CD14-positive monocyte (primary cell): ENCODE data around the gene UGCG. TPM values are rescaled to one million over a fixed set of nuclear protein-coding genes. Genes with fewer than 3 reads are reported as not detected.
A peak's percentile ranks its signal among the peaks of the same experiment; 100 is the strongest.

Source experiments
- DNase-seq, 3 donors: peaks; one replicate each; pipeline ENCODE4 v3.0.0-alpha.2; 2011 to 2022
- H2AFZ ChIP-seq: 2 replicates; pipeline ENCODE4 v1.6.0; 2012; ENCODE audit warnings: mild to moderate bottlenecking, low read depth, low read length, inconsistent platforms; ENCODE audit not compliant: insufficient read depth, poor library complexity, severe bottlenecking
- H3K27ac ChIP-seq, 2 donors: 1 replicate in 1 of 2; 2 replicates in 1 of 2; pipeline ENCODE4 v1.5.1; 2012 to 2013; ENCODE audit warnings: low read length in 2 of 2, control low read depth in 1 of 2, inconsistent platforms in 1 of 2, low read depth in 1 of 2, mild to moderate bottlenecking in 1 of 2
- H3K27me3 ChIP-seq, 2 donors: one replicate each; pipeline versions ENCODE4 v1.6.0 to v1.6.1; 2011 to 2013; ENCODE audit warnings: low read length in 2 of 2; ENCODE audit not compliant: control insufficient read depth in 2 of 2, insufficient read depth in 2 of 2
- H3K36me3 ChIP-seq, 2 donors: replicated peaks in 1 of 2; 1 replicate in 1 of 2; 2 replicates in 1 of 2; pipeline versions ENCODE4 v1.5.1 to v1.6.1; 2012 to 2013; ENCODE audit warnings: low read length in 2 of 2, control low read depth in 1 of 2, inconsistent platforms in 1 of 2, mild to moderate bottlenecking in 1 of 2; ENCODE audit not compliant: insufficient read depth in 2 of 2, control insufficient read depth in 1 of 2
- H3K4me1 ChIP-seq, 2 donors: 1 replicate in 1 of 2; 2 replicates in 1 of 2; pipeline versions ENCODE4 v1.5.1 to v1.6.1; 2012 to 2013; ENCODE audit warnings: low read length in 2 of 2, control low read depth in 1 of 2, inconsistent platforms in 1 of 2, mild to moderate bottlenecking in 1 of 2, moderate library complexity in 1 of 2; ENCODE audit not compliant: insufficient read depth in 2 of 2, control insufficient read depth in 1 of 2
- H3K4me2 ChIP-seq: replicated peaks from 2 replicates; pipeline ENCODE3; 2012; ENCODE audit warnings: low read length, moderate library complexity, mild to moderate bottlenecking; ENCODE audit not compliant: poor library complexity, severe bottlenecking; ENCODE audit errors: extremely low read depth
- H3K4me3 ChIP-seq, 3 experiments: fragments of 200-600 bp in 1 of 3; sonication (generic) in 1 of 3; replicated peaks in 1 of 3; 1 replicate in 2 of 3; 2 replicates in 1 of 3; pipeline ENCODE4 v1.5.1; 2011 to 2013; ENCODE audit warnings: low read length in 3 of 3, mild to moderate bottlenecking in 3 of 3, control low read depth in 2 of 3, low read depth in 2 of 3, inconsistent platforms in 1 of 3, moderate library complexity in 1 of 3
- H3K79me2 ChIP-seq: 2 replicates; pipeline ENCODE4 v1.6.0; 2012; ENCODE audit warnings: mild to moderate bottlenecking, control low read depth, inconsistent platforms, low read length, moderate library complexity; ENCODE audit not compliant: insufficient read depth
- H3K9ac ChIP-seq: 2 replicates; pipeline ENCODE4 v1.6.0; 2017; ENCODE audit warnings: low read length, mild to moderate bottlenecking; ENCODE audit not compliant: insufficient read depth, poor library complexity, severe bottlenecking
- H3K9me3 ChIP-seq, 2 donors: replicated peaks in 1 of 2; 1 replicate in 1 of 2; 2 replicates in 1 of 2; pipeline versions ENCODE4 v1.5.1 to v1.6.1; 2012 to 2013; ENCODE audit warnings: low read length in 2 of 2, control low read depth in 1 of 2; ENCODE audit not compliant: control insufficient read depth in 1 of 2, insufficient read depth in 1 of 2
- H4K20me1 ChIP-seq: 2 replicates; pipeline ENCODE4 v1.6.0; 2012; ENCODE audit warnings: mild to moderate bottlenecking, low read length, control low read depth, moderate library complexity; ENCODE audit not compliant: insufficient read depth
- H3K27ac Mint-ChIP-seq, 7 donors: one replicate each; pipeline ENCODE4 v1.8.0; 2020; ENCODE audit warnings: mild to moderate bottlenecking in 7 of 7, mixed read lengths in 7 of 7, moderate library complexity in 6 of 7, inconsistent platforms in 2 of 7
- H3K27me3 Mint-ChIP-seq, 3 donors: one replicate each; pipeline ENCODE4 v1.8.0; 2021 to 2022; ENCODE audit warnings: low read depth in 3 of 3, mild to moderate bottlenecking in 3 of 3, mixed read lengths in 3 of 3, moderate library complexity in 3 of 3, inconsistent platforms in 1 of 3
- H3K36me3 Mint-ChIP-seq, 2 donors: one replicate each; pipeline ENCODE4 v1.8.0; 2020; ENCODE audit warnings: mixed read lengths in 2 of 2, inconsistent platforms in 1 of 2, mild to moderate bottlenecking in 1 of 2
- H3K4me1 Mint-ChIP-seq: one replicate; pipeline ENCODE4 v1.8.0; 2020; ENCODE audit warnings: mild to moderate bottlenecking, mixed read lengths
- H3K4me3 Mint-ChIP-seq, 2 donors: one replicate each; pipeline ENCODE4 v1.8.0; 2020; ENCODE audit warnings: mild to moderate bottlenecking in 2 of 2, mixed read lengths in 2 of 2, moderate library complexity in 1 of 2
- H3K9me3 Mint-ChIP-seq, 7 donors: one replicate each; pipeline ENCODE4 v1.8.0; 2020 to 2022; ENCODE audit warnings: mixed read lengths in 7 of 7, mild to moderate bottlenecking in 6 of 7, moderate library complexity in 6 of 7, inconsistent platforms in 2 of 7
- CTCF ChIP-seq: fragments of 200-600 bp; IDR thresholded peaks from one replicate; pipeline ENCODE4 v1.8.0; 2022; ENCODE audit warnings: antibody characterized with exemption, mild to moderate bottlenecking
- WGBS: methylation state at CpG from one replicate; pipeline ENCODE4 v1.1.5; 2013; ENCODE audit warnings: missing lambda C conversion rate; ENCODE audit not compliant: insufficient coverage; 5-methylcytosine and 5-hydroxymethylcytosine counted together
- intact Hi-C, 2 donors: fragments of 100-400 bp; cut with micrococcal nuclease; formaldehyde crosslinking; loops; one replicate each; pipeline versions ENCODE4 v1.15.0 to v1.15.1; 2023
- polyA plus RNA-seq, 3 donors: library from polyadenylated mRNA; depleted of rRNA in 1 of 3; unstranded in 2 of 3; stranded (reverse) in 1 of 3; fragments of 300-500 nt in 2 of 3; fragments of >200 nt in 1 of 3; fragmentation: Illumina TruSeq in 2 of 3; gene quantifications; 1 replicate in 2 of 3; 2 replicates in 1 of 3; pipeline ENCODE4 v1.2.3, GENCODE V29; 2012 to 2021

UGCG gene
- polyA plus RNA-seq, 3 donors, result 2.7 to 7.9 (median 4.1) TPM

GRCh38 chr9:111965566-111966019 lies 69.0 kb downstream of the UGCG start:
- TF ChIP-seq CTCF, result no peak
- Histone ChIP-seq H3K9me3 (no peaks in the 10 kb centered on the region), H3K27ac (no peak overlapping the region), H3K9ac (no peak overlapping the region), H3K79me2 (no peaks in the 10 kb centered on the region), H3K27me3 (no peaks in the 10 kb centered on the region), H3K4me2 (no peak overlapping the region), H2AFZ (no peak overlapping the region), H3K36me3 (no peaks in the 10 kb centered on the region), H4K20me1 (no peaks in the 10 kb centered on the region), H3K4me3 (no peak overlapping the region), H3K4me1 (no peaks in the 10 kb centered on the region)
- peaks cover 0 to 3% (median 0%) of the 10 kb centered on the region in 7 donors for H3K9me3 Mint-ChIP-seq
- H3K27me3 Mint-ChIP-seq, result peaks cover 4 to 16% (median 9%) of the 10 kb centered on the region in 3 donors
- no CpG with 5 or more reads among the region's 5 CpGs for WGBS
- H3K27ac Mint-ChIP-seq, result no peak overlapping the region
- no peak overlapping the region for H3K4me3 Mint-ChIP-seq
- peaks cover 5% of the 10 kb centered on the region for H3K4me1 Mint-ChIP-seq
- no peaks in the 10 kb centered on the region for H3K36me3 Mint-ChIP-seq
- peak in 1 of 3 donors; percentile 36 for DNase-seq
- intact Hi-C loops, result no loop called here

GRCh38 chr9:111966124-111966723 lies 69.6 kb downstream of the UGCG start:
- Histone ChIP-seq H3K4me1 (no peaks in the 10 kb centered on the region), H3K79me2 (no peaks in the 10 kb centered on the region), H3K9ac (no peak overlapping the region), H4K20me1 (no peaks in the 10 kb centered on the region), H3K4me3 (no peak overlapping the region), H2AFZ (no peak overlapping the region), H3K27me3 (no peaks in the 10 kb centered on the region), H3K27ac (no peak overlapping the region), H3K4me2 (no peak overlapping the region), H3K36me3 (no peaks in the 10 kb centered on the region), H3K9me3 (no peaks in the 10 kb centered on the region)
- no peak for DNase-seq
- TF ChIP-seq CTCF, result no peak
- intact Hi-C loops, result no loop called here
- WGBS, result 100% methylated on average over 3 of the region's 15 CpGs
- H3K27me3 Mint-ChIP-seq, result peaks cover 3 to 11% (median 7%) of the 10 kb centered on the region in 3 donors
- H3K4me3 Mint-ChIP-seq, result no peak overlapping the region
- peaks cover 0 to 3% (median 0%) of the 10 kb centered on the region in 7 donors for H3K9me3 Mint-ChIP-seq
- peaks cover 5% of the 10 kb centered on the region for H3K4me1 Mint-ChIP-seq
- no peaks in the 10 kb centered on the region for H3K36me3 Mint-ChIP-seq
- H3K27ac Mint-ChIP-seq, result peak overlapping the region in 1 of 7 donors; percentile 27
